K562 (cell line): ENCODE data around the gene SERF2. TPM values are rescaled to one million over a fixed set of nuclear protein-coding genes. Genes with fewer than 3 reads are reported as not detected.

ENCODE experiments used
- ARID4B ChIP-seq: sonication (generic); formaldehyde crosslinking; IDR thresholded peaks from 2 replicates; pipeline ENCODE4 v1.8.0; 2022; ENCODE audit warnings: mild to moderate bottlenecking, missing genetic modification reagents
- CBX8 ChIP-seq: fragments of 200-600 bp; sonication (generic); IDR thresholded peaks from 2 replicates; pipeline ENCODE4 v1.6.1; 2012; ENCODE audit warnings: borderline replicate concordance, mixed run types, low read depth, mild to moderate bottlenecking, moderate library complexity, mixed read lengths, low read length, control low read depth, inconsistent platforms; ENCODE audit not compliant: poor library complexity, severe bottlenecking; ENCODE audit errors: extremely low read depth
- CEBPB ChIP-seq: fragments of 450-650 bp; IDR thresholded peaks from 2 replicates; pipeline ENCODE4 v1.6.1; 2016; ENCODE audit warnings: missing genetic modification characterization, missing compliant biosample characterization
- CHD4 ChIP-seq: fragments of 200-600 bp; sonication (generic); IDR thresholded peaks from 3 replicates; pipeline ENCODE4 v1.6.1; 2012; ENCODE audit warnings: low read depth, mild to moderate bottlenecking, mixed read lengths, low read length, inconsistent platforms; ENCODE audit not compliant: insufficient read depth, insufficient replicate concordance, poor library complexity, severe bottlenecking
- E4F1 ChIP-seq: fragments of 250-450 bp; sonication (Bioruptor Pico); IDR thresholded peaks from 2 replicates; pipeline ENCODE4 v1.5.0; 2021; ENCODE audit warnings: mild to moderate bottlenecking, borderline replicate concordance
- ELK3 ChIP-seq: fragments of 450-650 bp; formaldehyde crosslinking; IDR thresholded peaks from 2 replicates; pipeline ENCODE4 v1.4.0; 2020; ENCODE audit warnings: mild to moderate bottlenecking
- ERF ChIP-seq: fragments of 450-650 bp; formaldehyde crosslinking; IDR thresholded peaks from 2 replicates; pipeline ENCODE4 v1.4.0; 2020; ENCODE audit warnings: mild to moderate bottlenecking, mixed read lengths
- GABPA ChIP-seq: fragments of 200-800 bp; sonication (Bioruptor generic); conservative IDR thresholded peaks from 2 replicates; pipeline ENCODE4 v1.6.1; 2016; ENCODE audit warnings: low read depth, missing genetic modification characterization, missing compliant biosample characterization
- ILF3 ChIP-seq: fragments of 450-650 bp; IDR thresholded peaks from 2 replicates; pipeline ENCODE4 v1.6.1; 2018; ENCODE audit warnings: antibody characterized with exemption, mild to moderate bottlenecking, moderate library complexity, borderline replicate concordance
- JUN ChIP-seq, 2 experiments: sonication (generic) in 1 of 2; formaldehyde crosslinking in 1 of 2; IDR thresholded peaks; 2 replicates each; pipeline versions ENCODE4 v1.6.1 to v1.8.0; 2012 to 2022; ENCODE audit warnings: borderline replicate concordance in 2 of 2, mild to moderate bottlenecking in 2 of 2, improper control_type of control experiment in 1 of 2, low read depth in 1 of 2, low read length in 1 of 2, missing genetic modification reagents in 1 of 2
- MYBL2 ChIP-seq, 2 experiments: fragments of 450-650 bp in 1 of 2; sonication (generic) in 1 of 2; formaldehyde crosslinking in 1 of 2; IDR thresholded peaks; 2 replicates each; pipeline versions ENCODE4 v1.6.1 to v1.8.1; 2017 to 2022; ENCODE audit warnings: borderline replicate concordance in 1 of 2, inconsistent platforms in 1 of 2, low read depth in 1 of 2, mild to moderate bottlenecking in 1 of 2, missing genetic modification reagents in 1 of 2, moderate library complexity in 1 of 2
- RBFOX2 ChIP-seq: fragments of 200-400 bp; formaldehyde crosslinking; IDR thresholded peaks from 2 replicates; pipeline ENCODE4 v1.6.1; 2017; ENCODE audit warnings: low read depth, mild to moderate bottlenecking, low read length, moderate library complexity
- RBM34 ChIP-seq: fragments of 200-400 bp; formaldehyde crosslinking; IDR thresholded peaks from 2 replicates; pipeline ENCODE4 v1.6.1; 2018; ENCODE audit warnings: low read length, borderline replicate concordance; ENCODE audit not compliant: insufficient read depth
- SIN3A ChIP-seq, 2 experiments: fragments of 150-350 bp in 1 of 2; IDR thresholded peaks; 2 replicates each; pipeline ENCODE4 v1.6.1; 2011 to 2016; ENCODE audit warnings: borderline replicate concordance in 2 of 2, low read depth in 2 of 2, low read length in 2 of 2, mild to moderate bottlenecking in 2 of 2, moderate library complexity in 2 of 2; ENCODE audit not compliant: control insufficient read depth in 1 of 2
- ZBTB8A ChIP-seq: fragments of 450-650 bp; IDR thresholded peaks from 2 replicates; pipeline ENCODE4 v1.6.1; 2018; ENCODE audit warnings: mild to moderate bottlenecking, moderate library complexity; ENCODE audit not compliant: partially characterized antibody
- ZKSCAN1 ChIP-seq: fragments of 150-350 bp; IDR thresholded peaks from 2 replicates; pipeline ENCODE4 v1.6.1; 2016; ENCODE audit warnings: low read depth, low read length
- polyA plus RNA-seq, 8 experiments: library from polyadenylated mRNA; depleted of rRNA in 4 of 8; stranded (reverse) in 5 of 8; unstranded in 3 of 8; fragments of >200 nt; fragmentation: Nextera tagmentation in 2 of 8; fragmentation: Illumina TruSeq in 1 of 8; extraction: Ambion mirVana in 2 of 8; extraction: Trizol in 1 of 8; gene quantifications; 2 replicates each; pipeline versions ENCODE4 v1.2.1 to v1.2.3, GENCODE V29; 2011 to 2014; ENCODE audit warnings: inconsistent platforms in 1 of 8, missing spikeins in 1 of 8
- total RNA-seq, 7 experiments: library from RNA; depleted of rRNA in 6 of 7; stranded (reverse); fragments of >200 nt in 6 of 7; fragmentation: Illumina TruSeq in 2 of 7; extraction: Trizol in 2 of 7; gene quantifications; 2 replicates each; pipeline versions ENCODE4 v1.2.1 to v1.2.3, GENCODE V29; 2011 to 2021; ENCODE audit warnings: low replicate concordance in 1 of 7

The SERF2 gene
- total and polyA plus RNA-seq, 9 of the 15 experiments (the other 6 are each of a cell fraction or from before 2014, with no cell fraction given): 497 to 3,360 (median 867) TPM

- TF ChIP-seq E4F1 (CRISPR knock-in tag) (no peak), RBFOX2 (peak; percentile 92), ARID4B (CRISPR knock-in tag) (peak; percentile 66), CBX8 (no peak), ZBTB8A (no peak), JUN (IDR thresholded peaks at IDR 0.05; ENCODE audit: borderline replicate concordance, low read depth, low read length) (no peak), JUN (CRISPR knock-in tag; IDR thresholded peaks at IDR 0.05; ENCODE audit: borderline replicate concordance) (no peak), RBM34 (no peak), CHD4 (no peak), GABPA (tag) (peak; percentile 94), ERF (no peak), SIN3A (IDR thresholded peaks at IDR 0.05; ENCODE audit: borderline replicate concordance in 2 of 2, control insufficient read depth in 1 of 2, low read depth in 2 of 2, low read length in 2 of 2) (peak; percentile 89 to 93; a peak in 3 of 4 replicates), ZKSCAN1 (no peak), MYBL2 (IDR thresholded peaks at IDR 0.05; ENCODE audit: low read depth) (no peak), MYBL2 (CRISPR knock-in tag; IDR thresholded peaks at IDR 0.05; ENCODE audit: borderline replicate concordance) (no peak), CEBPB (tag) (peak; percentile 48), ILF3 (peak; percentile 57; the same call in 1 of the 2 replicates), ELK3 (CRISPR knock-in tag) (no peak)
Measured at GRCh38 chr15:43800286-43801141, 8.4 kb downstream of the SERF2 start, which contains the start of gene HYPK (continued).
